Adrenal gland (tissue), 12 donors: ENCODE results near the gene DNM2. TPM values are rescaled to one million over a fixed set of nuclear protein-coding genes. Genes with fewer than 3 reads are reported as not detected.
"Not testable (repeated sequence)": the region's sequence is repeated elsewhere in the genome, so short reads cannot be mapped to it uniquely, and the experiment has no call there.

Experiments used
- DNase-seq, 7 donors: peaks; one replicate each; pipeline ENCODE4 v3.0.0-alpha.2; 2019 to 2020
- H3K27ac ChIP-seq, 5 donors: fragments of 200-600 bp; sonication (generic) in 4 of 5; 1 replicate in 3 of 5; 2 replicates in 2 of 5; pipeline versions ENCODE4 v1.5.1 to v1.8.0; 2016 to 2020; ENCODE audit warnings: mild to moderate bottlenecking in 1 of 5
- H3K27me3 ChIP-seq: fragments of 200-600 bp; 2 replicates; pipeline ENCODE4 v1.8.0; 2021
- H3K36me3 ChIP-seq, 2 donors: fragments of 200-600 bp; replicated peaks in 1 of 2; 1 replicate in 1 of 2; 2 replicates in 1 of 2; pipeline versions ENCODE4 v1.5.1 to v1.8.0; 2018 to 2022
- H3K4me1 ChIP-seq, 2 donors: fragments of 200-600 bp; replicated peaks in 1 of 2; 1 replicate in 1 of 2; 2 replicates in 1 of 2; pipeline versions ENCODE4 v1.5.1 to v1.8.0; 2018 to 2021
- H3K4me3 ChIP-seq, 4 donors: fragments of 200-600 bp; sonication (generic) in 3 of 4; one replicate each; pipeline ENCODE4 v1.5.1; 2016 to 2018
- H3K9me3 ChIP-seq, 3 donors: fragments of 200-600 bp; sonication (generic) in 1 of 3; replicated peaks in 1 of 3; 1 replicate in 2 of 3; 2 replicates in 1 of 3; pipeline versions ENCODE4 v1.5.1 to v1.8.0; 2016 to 2021
- CTCF ChIP-seq, 6 experiments: fragments of 450-650 bp in 4 of 6; fragments of 200-600 bp in 2 of 6; sonication (generic) in 1 of 6; IDR thresholded peaks; 1 replicate in 5 of 6; 2 replicates in 1 of 6; pipeline versions ENCODE4 v1.5.1 to v1.8.0; 2016 to 2021; ENCODE audit warnings: antibody characterized with exemption in 6 of 6, mild to moderate bottlenecking in 2 of 6, moderate library complexity in 1 of 6
- POLR2A ChIP-seq, 2 donors: fragments of 450-650 bp; IDR thresholded peaks; one replicate each; pipeline ENCODE4 v1.6.1; 2017; ENCODE audit warnings: antibody characterized with exemption in 2 of 2, mild to moderate bottlenecking in 2 of 2, moderate library complexity in 1 of 2
- WGBS, 4 donors: extraction: QIAGEN DNeasy Blood & Tissue Kit in 2 of 4; methylation state at CpG; one replicate each; pipeline versions ENCODE4 v1.1.5 to v1.1.7; 2013 to 2017; 5-methylcytosine and 5-hydroxymethylcytosine counted together
- intact Hi-C, 2 donors: fragments of 100-400 bp; cut with DNase I; formaldehyde crosslinking; loops; one replicate each; pipeline versions ENCODE4 v1.14.1 to v1.15.0; 2022 to 2023
- polyA plus RNA-seq, 3 donors: library from polyadenylated mRNA; stranded (reverse); fragments of 200-250 nt in 2 of 3; fragments of 350-450 nt in 1 of 3; fragmentation: Illumina TruSeq in 1 of 3; extraction: RNeasy Lipid Tissue Mini Kit (QIAGEN cat#74804) in 1 of 3; gene quantifications; one replicate each; pipeline ENCODE4 v1.2.3, GENCODE V29; 2013 to 2014
- total RNA-seq, 9 donors: library from RNA; depleted of rRNA in 4 of 9; stranded (reverse); fragments of >200 nt in 4 of 9; fragments of 120-200 nt in 1 of 9; fragmentation: NEBNext Ultra II Directional in 1 of 9; extraction: Animal tissue kit (Norgen Biotek cat#: 25700) in 1 of 9; gene quantifications; one replicate each; pipeline versions ENCODE4 v1.1.0 to v1.2.4, GENCODE V29; 2013 to 2023
- donor health status: healthy with polysubstance abuse.
- donor health status: Bipolar disorder and iron deficiency.
- donor health status: DM: yes; HTN: yes; CAD: no.
- donor health status: DM: no; HTN: no; CAD: no.
- donor health status: DM: no; HTN: no; CAD: no.
- donor health status: DM: yes; HTN: yes; CAD: no.

DNM2 gene
- total and polyA plus RNA-seq, 12 donors: 73.3 to 196 (median 153) TPM

- intact Hi-C loops: no loop called here
- Histone ChIP-seq H3K4me1 (peaks cover 0 to 48% of the 10 kb centered on the region in 2 donors), H3K36me3 (peaks cover 0 to 15% of the 10 kb centered on the region in 2 donors), H3K27me3 (no peaks in the 10 kb centered on the region), H3K9me3 (no peaks in the 10 kb centered on the region), H3K4me3 (no peak overlapping the region), H3K27ac (peak overlapping the region in 1 of 5 donors; percentile 55)
- DNase-seq: no peak
- TF ChIP-seq POLR2A (IDR thresholded peaks at IDR 0.05) (no peak), CTCF (IDR thresholded peaks at IDR 0.05) (no peak)
- 91 to 96% (median 94%) methylated on average over 6 to 7 of the region's 7 CpGs for WGBS, 4 donors
Observed at GRCh38 chr19:10756791-10757190, 38.9 kb downstream of the DNM2 start.

- Histone ChIP-seq H3K27ac (peak overlapping the region in 1 of 5 donors; percentile 47), H3K36me3 (peaks cover 0 to 22% of the 10 kb centered on the region in 2 donors), H3K4me1 (peaks cover 0 to 41% of the 10 kb centered on the region in 2 donors)
- DNase-seq, intact Hi-C loops, H3K4me3 ChIP-seq, H3K9me3 ChIP-seq, H3K27me3 ChIP-seq: not testable (repeated sequence)
- WGBS, 4 donors: 68 to 82% (median 74%) methylated on average over 1 of the region's 1 CpG
Observed at GRCh38 chr19:10758050-10758449, 40.2 kb downstream of the DNM2 start.

- WGBS, 4 donors: 84 to 91% (median 86%) methylated on average over 5 of the region's 5 CpGs
Observed at GRCh38 chr19:10758978-10759377, 41.1 kb downstream of the DNM2 start.

GRCh38 chr19:10760273-10760944 is 42.5 kb downstream of the DNM2 start:
- intact Hi-C loops: no loop called here
- Histone ChIP-seq H3K27ac (peak overlapping the region in 1 of 5 donors; percentile 56), H3K4me1 (peaks cover 7 to 39% of the 10 kb centered on the region in 2 donors), H3K36me3 (peaks cover 0 to 22% of the 10 kb centered on the region in 2 donors), H3K27me3 (no peaks in the 10 kb centered on the region), H3K4me3 (no peak overlapping the region), H3K9me3 (no peaks in the 10 kb centered on the region)
- TF ChIP-seq CTCF (IDR thresholded peaks at IDR 0.05) (no peak), POLR2A (IDR thresholded peaks at IDR 0.05) (no peak)
- DNase-seq: no peak
- WGBS, 4 donors: 70 to 75% (median 72%) methylated on average over 17 of the region's 17 CpGs

More at GRCh38 chr19:10758978-10759377, 41.1 kb downstream of the DNM2 start:
- no peaks in the 10 kb centered on the region for H3K27me3 ChIP-seq
- intact Hi-C loops: no loop called here
- no peak for DNase-seq
- TF ChIP-seq POLR2A (IDR thresholded peaks at IDR 0.05) (no peak), CTCF (IDR thresholded peaks at IDR 0.05) (no peak)
- H3K4me3 ChIP-seq: no peak overlapping the region
- H3K36me3 ChIP-seq: peaks cover 0 to 22% of the 10 kb centered on the region in 2 donors
- H3K4me1 ChIP-seq: peaks cover 0 to 39% of the 10 kb centered on the region in 2 donors
- no peaks in the 10 kb centered on the region for H3K9me3 ChIP-seq
- H3K27ac ChIP-seq: peak overlapping the region in 4 of 5 donors; percentile 2 to 77 (median 32)
